K562 (cell line): ENCODE results near the gene RASSF7. TPM values are rescaled to one million over a fixed set of nuclear protein-coding genes. Genes with fewer than 3 reads are reported as not detected.

ENCODE experiments used
- ATAC-seq: fragments of 200-7000 bp; cut with Tn5 transposase; 3 replicates; pipeline ENCODE4 v1.9.1; 2020; ENCODE audit warnings: moderate library complexity
- BruUV-seq: library from RNA; stranded (reverse); fragments of 400-500 nt; replicated peaks from 2 replicates; lab custom pipeline; 2021; lab: Mats Ljungman, UMichigan
- CTCF ChIA-PET: fragments of 300-600 bp; formaldehyde crosslinking; extraction: SDS; loops from one replicate; lab custom pipeline; 2021; ENCODE audit warnings: low intra/inter-chr PET ratio; lab: Yijun Ruan, JAX
- POLR2A ChIA-PET: fragments of 300-600, 350-650 bp; sonication (Branson Sonifier 250); formaldehyde crosslinking; extraction: SDS; loops from one replicate; lab custom pipeline; 2021; ENCODE audit warnings: antibody characterized with exemption, inconsistent platforms; lab: Yijun Ruan, JAX
- DNase-seq, 4 experiments: peaks; one replicate each; pipeline versions ENCODE4 v3.0.0 to v3.0.0-alpha.2; 2011 to 2018; ENCODE audit warnings: low spot score in 3 of 4, mixed read lengths in 3 of 4; ENCODE audit errors: extremely low read depth in 1 of 4
- FAIRE-seq: peaks from 2 replicates; lab custom pipeline; 2011; peaks lifted over from hg19 to GRCh38; lab: Jason Lieb, UNC
- H2AFZ ChIP-seq: 2 replicates; pipeline ENCODE4 v1.6.0; 2011; ENCODE audit warnings: low read depth, low read length, control low read depth, inconsistent platforms
- H3K27ac ChIP-seq: fragments of 200-600 bp; 3 replicates; pipeline ENCODE4 v1.8.0; 2011; ENCODE audit warnings: low read depth, mild to moderate bottlenecking, control low read depth, inconsistent platforms, low read length, moderate library complexity, mixed read lengths; ENCODE audit errors: extremely low read depth
- H3K27me3 ChIP-seq, 2 experiments: fragments of 300-600 bp in 1 of 2; 2 replicates in 1 of 2; 3 replicates in 1 of 2; pipeline versions ENCODE4 v1.6.0 to v1.8.0; 2011; ENCODE audit warnings: inconsistent platforms in 2 of 2, low read length in 2 of 2, mild to moderate bottlenecking in 1 of 2, mixed read lengths in 1 of 2, moderate library complexity in 1 of 2; ENCODE audit not compliant: control insufficient read depth in 2 of 2, insufficient read depth in 2 of 2
- H3K36me3 ChIP-seq: fragments of 300-600 bp; 3 replicates; pipeline ENCODE4 v1.8.0; 2011; ENCODE audit warnings: mild to moderate bottlenecking, low read length, inconsistent platforms; ENCODE audit not compliant: control insufficient read depth, insufficient read depth
- H3K4me1 ChIP-seq, 2 experiments: fragments of 200-600 bp in 1 of 2; replicated peaks in 1 of 2; 2 replicates in 1 of 2; 3 replicates in 1 of 2; pipeline versions ENCODE4 v1.5.1 to v1.8.0; 2011; ENCODE audit warnings: inconsistent platforms in 2 of 2, low read length in 2 of 2, mild to moderate bottlenecking in 1 of 2, mixed read lengths in 1 of 2, moderate library complexity in 1 of 2; ENCODE audit not compliant: control insufficient read depth in 2 of 2, insufficient read depth in 2 of 2
- H3K4me2 ChIP-seq: 2 replicates; pipeline ENCODE4 v1.6.1; 2011; ENCODE audit warnings: low read length, control low read depth, inconsistent platforms, mixed read lengths; ENCODE audit not compliant: insufficient read depth
- H3K4me3 ChIP-seq: fragments of 200-600 bp; sonication (generic), shearing (Covaris generic); 2 replicates; pipeline ENCODE4 v1.5.1; 2016; ENCODE audit warnings: control low read depth, inconsistent platforms
- H3K79me2 ChIP-seq: fragments of 200-600 bp; 3 replicates; pipeline ENCODE4 v1.8.0; 2011; ENCODE audit warnings: low read length, inconsistent platforms; ENCODE audit not compliant: control insufficient read depth, insufficient read depth
- H3K9ac ChIP-seq, 2 experiments: 2 replicates each; pipeline versions ENCODE4 v1.6.0 to v1.6.1; 2011; ENCODE audit warnings: low read depth in 2 of 2, low read length in 2 of 2, control low read depth in 1 of 2, inconsistent platforms in 1 of 2, mild to moderate bottlenecking in 1 of 2, mixed read lengths in 1 of 2; ENCODE audit not compliant: insufficient read depth in 1 of 2
- H3K9me1 ChIP-seq: one replicate; pipeline ENCODE4 v1.6.0; 2011; ENCODE audit warnings: inconsistent platforms, mild to moderate bottlenecking, low read length, moderate library complexity; ENCODE audit not compliant: control insufficient read depth, insufficient read depth
- H3K9me3 ChIP-seq: replicated peaks from 2 replicates; pipeline ENCODE4 v1.5.1; 2011; ENCODE audit warnings: low read depth, low read length, inconsistent platforms; ENCODE audit not compliant: control insufficient read depth, insufficient read depth
- H4K20me1 ChIP-seq: replicated peaks from 2 replicates; pipeline ENCODE4 v1.6.1; 2011; ENCODE audit warnings: low read length, inconsistent platforms, mixed read lengths; ENCODE audit not compliant: control insufficient read depth, insufficient read depth
- BRD4 ChIP-seq: fragments of 200-600 bp; sonication (generic); IDR thresholded peaks from 2 replicates; pipeline ENCODE4 v1.6.1; 2017; ENCODE audit warnings: inconsistent platforms
- CEBPG ChIP-seq, 3 experiments: fragments of 200-800 bp in 1 of 3; sonication (Bioruptor generic) in 1 of 3; sonication (generic) in 1 of 3; formaldehyde crosslinking in 1 of 3; IDR thresholded peaks in 2 of 3; conservative IDR thresholded peaks in 1 of 3; 2 replicates each; pipeline versions ENCODE4 v1.6.1 to v1.8.0; 2016 to 2022; ENCODE audit warnings: missing compliant biosample characterization in 2 of 3, missing genetic modification characterization in 2 of 3, mild to moderate bottlenecking in 1 of 3, missing genetic modification reagents in 1 of 3
- CREBBP ChIP-seq: IDR thresholded peaks from one replicate; pipeline ENCODE4 v1.6.1; 2012; ENCODE audit warnings: low read depth, mild to moderate bottlenecking, control low read depth, inconsistent platforms, low read length
- ETV5 ChIP-seq: sonication (generic); formaldehyde crosslinking; IDR thresholded peaks from 2 replicates; pipeline ENCODE4 v1.4.0; 2020; ENCODE audit warnings: low read depth, mild to moderate bottlenecking, missing genetic modification reagents
- GABPA ChIP-seq: fragments of 200-800 bp; sonication (Bioruptor generic); conservative IDR thresholded peaks from 2 replicates; pipeline ENCODE4 v1.6.1; 2016; ENCODE audit warnings: low read depth, missing genetic modification characterization, missing compliant biosample characterization
- HDAC6 ChIP-seq: IDR thresholded peaks from 2 replicates; pipeline ENCODE4 v1.6.1; 2012; ENCODE audit warnings: low read depth, mild to moderate bottlenecking, control low read depth, inconsistent platforms, low read length, moderate library complexity
- HDAC8 ChIP-seq: fragments of 450-650 bp; IDR thresholded peaks from 2 replicates; pipeline ENCODE4 v1.6.1; 2016; ENCODE audit warnings: mild to moderate bottlenecking, missing genetic modification characterization, moderate library complexity, missing compliant biosample characterization
- HMBOX1 ChIP-seq: sonication (generic); IDR thresholded peaks from 2 replicates; pipeline ENCODE4 v1.6.1; 2016
- MCM3 ChIP-seq: fragments of 450-650 bp; IDR thresholded peaks from 2 replicates; pipeline ENCODE4 v1.6.1; 2016
- MNT ChIP-seq, 2 experiments: fragments of 450-650 bp; conservative IDR thresholded peaks; 2 replicates each; pipeline ENCODE4 v1.6.1; 2017; ENCODE audit warnings: mild to moderate bottlenecking in 2 of 2, moderate library complexity in 2 of 2
- PATZ1 ChIP-seq: fragments of 250-450 bp; sonication (Bioruptor Pico); IDR thresholded peaks from 2 replicates; pipeline ENCODE4 v1.5.0; 2020; ENCODE audit warnings: mild to moderate bottlenecking, borderline replicate concordance
- PRPF4 ChIP-seq: fragments of 200-400 bp; formaldehyde crosslinking; IDR thresholded peaks from one replicate; pipeline ENCODE4 v1.6.1; 2017; ENCODE audit warnings: low read length, low read depth, mild to moderate bottlenecking; ENCODE audit not compliant: insufficient read depth, poor library complexity, severe bottlenecking
- SRSF1 ChIP-seq: fragments of 200-400 bp; formaldehyde crosslinking; IDR thresholded peaks from 2 replicates; pipeline ENCODE4 v1.6.1; 2017; ENCODE audit warnings: mild to moderate bottlenecking, low read depth, low read length, moderate library complexity
- ZFP30 ChIP-seq: fragments of 250-450 bp; sonication (Bioruptor Pico); IDR thresholded peaks from 2 replicates; pipeline ENCODE4 v1.8.0; 2022; ENCODE audit warnings: moderate library complexity, mild to moderate bottlenecking, inconsistent platforms, borderline replicate concordance
- ZNF165 ChIP-seq: fragments of 250-450 bp; sonication (Bioruptor Pico); IDR thresholded peaks from 2 replicates; pipeline ENCODE4 v1.4.0; 2020; ENCODE audit warnings: borderline replicate concordance
- ZNF699 ChIP-seq: fragments of 250-450 bp; sonication (Bioruptor Pico); IDR thresholded peaks from 2 replicates; pipeline ENCODE4 v1.8.0; 2021; ENCODE audit warnings: mild to moderate bottlenecking, moderate library complexity; ENCODE audit not compliant: insufficient replicate concordance
- WGBS: fragments of 100-300 bp; shearing (Covaris generic); methylation state at CpG from one replicate; pipeline ENCODE4 v1.1.6; 2016; ENCODE audit warnings: low coverage, mixed read lengths; ENCODE audit not compliant: insufficient coverage; ENCODE audit errors: missing lambda C conversion rate; 5-methylcytosine and 5-hydroxymethylcytosine counted together
- in situ Hi-C: fragments of 300-500 bp; cut with MboI; formaldehyde crosslinking; loops from 4 replicates; pipeline ENCODE4 v1.15.0; 2018; ENCODE audit warnings: inconsistent platforms, mixed read lengths
- intact Hi-C: fragments of 100-400 bp; cut with micrococcal nuclease; formaldehyde crosslinking; loops from 2 replicates; pipeline ENCODE4 v1.14.2; 2022
- polyA plus RNA-seq, 8 experiments: library from polyadenylated mRNA; depleted of rRNA in 4 of 8; stranded (reverse) in 5 of 8; unstranded in 3 of 8; fragments of >200 nt; fragmentation: Nextera tagmentation in 2 of 8; fragmentation: Illumina TruSeq in 1 of 8; extraction: Ambion mirVana in 2 of 8; extraction: Trizol in 1 of 8; gene quantifications; 2 replicates each; pipeline versions ENCODE4 v1.2.1 to v1.2.3, GENCODE V29; 2011 to 2014; ENCODE audit warnings: inconsistent platforms in 1 of 8, missing spikeins in 1 of 8
- total RNA-seq, 7 experiments: library from RNA; depleted of rRNA in 6 of 7; stranded (reverse); fragments of >200 nt in 6 of 7; fragmentation: Illumina TruSeq in 2 of 7; extraction: Trizol in 2 of 7; gene quantifications; 2 replicates each; pipeline versions ENCODE4 v1.2.1 to v1.2.3, GENCODE V29; 2011 to 2021; ENCODE audit warnings: low replicate concordance in 1 of 7

RASSF7 gene
- total and polyA plus RNA-seq, 9 of the 15 experiments (the other 6 are each of a cell fraction or from before 2014, with no cell fraction given), result 0.41 to 45.2 (median 18.6) TPM

GRCh38 chr11:537622-538430 is 22.9 kb upstream of the RASSF7 start:
- DNase-seq (no peak), FAIRE-seq (no peak), ATAC-seq (no peak)
- Histone ChIP-seq H3K9me1 (peaks cover 3% of the 10 kb centered on the region), H3K9me3 (no peaks in the 10 kb centered on the region), H3K4me2 (peak overlapping the region; percentile 68), H3K4me3 (peak overlapping the region; percentile 33), H2AFZ (peak overlapping the region; percentile 87), H3K79me2 (peaks cover 17% of the 10 kb centered on the region), H3K27ac (peak overlapping the region; percentile 36; the same call in 2 of the 3 replicates), H3K9ac (peak overlapping the region; percentile 48 to 82; a peak in 3 of 4 replicates), H3K4me1 (peaks cover 22 to 76% of the 10 kb centered on the region in 2 experiments), H4K20me1 (0 out of 2 replicates have a peak, but pooled peaks cover 4% of the 10 kb centered on the region), H3K36me3 (peaks cover 15% of the 10 kb centered on the region; the same call in 1 of the 3 replicates), H3K27me3 (no peaks in the 10 kb centered on the region)
- 29% methylated on average over 18 of the region's 19 CpGs for WGBS
- TSS peak; percentile 47 for BruUV-seq
- intact Hi-C loops (no loop called here), in situ Hi-C loops (no loop called here)
- ChIA-PET POLR2A (interaction anchor here (0.6 to 0.8 kb wide), 3 partner anchors 15 to 279 kb away, joined by 3 read pairs; no protein-coding TSS in a partner anchor), CTCF (no interaction called here)
- TF ChIP-seq ZFP30 (CRISPR knock-in tag) (no peak), ZNF699 (CRISPR knock-in tag) (no peak), GABPA (tag) (0 out of 2 replicates have a peak, but pooled peaks have one; percentile 7), SRSF1 (no peak), PATZ1 (CRISPR knock-in tag) (no peak), CEBPG (CRISPR knock-in tag; IDR thresholded peaks at IDR 0.05) (no peak), CEBPG (tag; conservative IDR thresholded peaks at IDR 0.05 in 1 of 2, IDR thresholded peaks at IDR 0.05 in 1 of 2) (no peak), PRPF4 (no peak), MCM3 (no peak), CREBBP (no peak), HDAC6 (no peak), ZNF165 (CRISPR knock-in tag) (no peak), HDAC8 (tag) (no peak), HMBOX1 (no peak), BRD4 (no peak), ETV5 (CRISPR knock-in tag) (no peak), MNT (conservative IDR thresholded peaks at IDR 0.05) (no peak)
